Fibroblast of upper back skin (primary cell): ENCODE data around the gene EXD3.

Experiments
- DNase-seq: peaks from one replicate; pipeline ENCODE4 v3.0.0-alpha.2; 2013

The EXD3 gene

DNA sequence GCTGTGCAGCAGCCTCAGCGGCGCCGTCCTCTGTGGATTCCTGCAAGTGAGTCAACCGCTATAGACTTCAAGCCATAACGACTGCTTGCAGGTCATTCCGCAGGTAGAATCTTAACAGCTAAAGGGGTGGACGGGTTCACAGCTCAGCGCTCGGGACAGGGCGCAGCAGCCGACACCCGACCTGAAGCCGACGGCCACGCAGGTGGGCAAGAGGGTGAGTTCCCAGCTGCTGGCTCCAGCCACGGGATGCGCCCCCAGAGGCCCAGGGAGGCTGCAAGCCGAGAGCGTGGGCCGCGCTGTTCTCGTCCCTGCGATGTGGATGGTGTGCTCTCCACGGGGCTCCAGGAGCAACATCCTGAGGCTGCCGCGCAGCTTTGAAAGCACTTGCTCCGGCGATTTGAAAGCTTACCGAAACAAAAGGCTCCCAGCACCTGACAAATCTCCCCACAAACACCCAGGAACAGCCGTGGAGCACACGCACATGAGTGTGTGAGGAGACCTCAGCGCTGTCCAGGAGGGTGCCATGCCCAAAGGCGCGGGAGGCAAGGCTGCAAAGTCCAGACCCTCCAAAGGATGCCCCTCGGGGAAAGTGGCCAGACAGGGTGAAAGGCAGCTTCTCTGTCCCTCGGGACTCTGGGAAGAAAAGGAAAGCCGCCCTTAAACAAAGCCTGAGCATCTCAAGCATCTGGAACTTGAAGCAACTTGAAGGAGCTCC is 48.7 kb downstream of the EXD3 start:
- no peak for DNase-seq

DNA sequence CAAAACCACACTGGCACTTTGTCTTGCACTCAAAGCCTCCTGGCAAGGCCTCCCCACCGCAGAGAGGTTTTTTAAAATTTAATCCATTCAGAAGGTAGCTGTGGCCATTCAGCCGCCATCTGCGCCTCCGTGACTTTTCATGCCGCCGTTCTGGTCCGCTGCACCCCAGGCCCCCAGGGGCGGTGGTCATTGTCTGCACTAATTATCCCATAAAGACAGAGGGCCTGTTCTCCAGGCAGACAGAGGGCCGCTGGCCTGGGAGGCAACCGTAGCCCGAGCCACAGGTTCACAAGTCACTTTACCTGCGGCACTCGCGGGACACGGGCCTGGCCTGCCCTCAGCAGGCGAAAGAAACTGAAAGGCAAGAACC is 49.4 kb downstream of the EXD3 start:
- no peak for DNase-seq

DNA sequence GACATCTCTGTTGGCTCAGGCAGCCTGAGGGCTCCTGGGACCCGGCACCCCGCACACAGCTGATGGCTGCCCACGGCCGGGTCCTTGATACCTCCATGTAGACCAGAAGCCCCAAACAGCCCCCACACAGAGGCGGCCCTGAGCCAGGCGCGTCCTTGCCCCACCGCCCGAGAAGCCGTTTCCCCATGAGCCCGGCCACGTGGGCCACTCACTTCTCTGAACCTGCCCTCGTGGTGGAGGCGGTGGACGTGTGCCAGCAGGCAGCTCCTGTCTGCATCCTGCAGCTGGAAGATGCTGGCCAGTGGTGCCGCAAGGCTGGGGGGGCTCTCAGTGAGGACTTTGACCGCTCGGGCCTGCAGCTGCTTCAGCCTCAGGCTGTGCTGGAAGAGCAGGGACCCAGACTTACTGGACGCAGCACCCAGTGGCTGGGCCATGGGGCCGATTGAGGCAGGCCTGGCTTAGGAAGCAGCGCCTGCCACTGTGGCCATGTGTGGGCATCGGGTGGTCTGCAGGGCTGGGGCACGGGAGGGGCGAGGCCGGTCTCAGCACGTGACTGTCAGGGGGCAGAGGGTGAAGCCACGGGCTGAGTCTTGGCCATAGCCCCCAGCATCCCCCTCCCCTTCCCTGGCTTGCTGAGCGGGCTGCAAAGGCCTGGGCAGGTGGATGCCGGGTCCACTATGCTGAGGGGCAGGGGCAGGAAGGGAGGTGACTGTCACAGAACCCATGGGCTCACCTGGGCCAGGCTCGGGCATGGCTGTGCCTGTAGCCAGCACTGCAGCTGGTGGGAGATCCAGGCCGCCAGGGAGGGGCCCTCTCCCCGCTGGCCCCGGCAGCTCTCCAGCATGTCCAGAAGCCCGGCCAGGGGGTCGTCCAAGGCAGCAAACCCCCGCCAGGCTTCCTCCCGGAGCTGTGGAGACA is 50.0 kb downstream of the EXD3 start:
- no peak for DNase-seq

DNA sequence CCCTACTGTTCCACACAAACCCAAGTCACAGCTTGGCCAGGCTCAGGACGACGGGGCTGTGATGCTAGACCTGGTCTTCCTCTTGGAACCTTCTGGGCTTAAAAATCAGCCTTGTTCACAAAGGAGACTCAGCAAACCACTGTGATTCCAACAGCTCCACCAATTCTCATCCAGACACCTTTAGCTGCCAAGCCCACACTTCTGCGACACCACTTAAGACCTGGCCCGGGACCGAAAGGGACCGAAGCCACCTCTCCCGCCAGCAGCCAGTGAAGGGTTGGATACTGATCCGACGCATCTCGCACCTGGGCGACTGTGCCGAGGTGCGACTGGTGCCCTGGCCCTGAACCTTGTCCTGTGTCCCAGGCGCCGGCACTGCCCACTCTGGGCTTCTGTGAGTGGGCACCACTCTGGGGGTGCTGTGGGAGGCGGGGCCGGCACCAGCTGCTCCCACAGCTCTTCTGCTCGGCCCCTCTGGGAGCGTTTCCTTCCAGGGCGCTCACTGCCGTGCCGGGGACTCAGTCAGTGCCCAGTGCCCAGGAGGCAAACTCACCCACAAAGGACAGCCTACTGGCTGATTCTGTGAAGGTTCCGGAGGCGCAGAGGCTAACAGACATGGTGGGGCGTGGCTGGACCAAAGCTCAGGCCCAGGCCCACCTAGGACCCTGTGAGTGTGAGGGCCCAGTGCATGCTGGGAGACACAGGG is 50.9 kb downstream of the EXD3 start:
- no peak for DNase-seq

DNA sequence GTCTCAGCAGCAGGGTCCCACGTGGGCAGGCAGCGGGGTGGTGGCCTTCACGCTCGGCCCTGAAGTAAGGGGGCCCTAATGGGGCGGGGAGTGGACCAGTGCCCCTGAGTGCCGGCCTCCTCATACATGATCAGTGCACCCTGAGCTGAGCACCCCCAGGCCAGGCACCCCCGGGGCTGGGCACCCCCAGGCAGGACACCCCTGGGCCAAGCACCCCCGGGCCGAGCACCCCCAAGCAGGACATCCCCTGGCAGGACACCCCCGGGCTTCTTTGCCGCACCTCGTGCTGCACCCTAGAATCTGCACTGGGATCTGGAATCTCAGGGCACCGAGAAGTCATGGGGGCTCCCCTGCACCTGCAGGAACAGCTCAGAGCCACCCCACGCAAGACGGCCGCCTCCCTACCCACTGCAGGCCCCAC is 51.4 kb downstream of the EXD3 start:
- no peak for DNase-seq

DNA sequence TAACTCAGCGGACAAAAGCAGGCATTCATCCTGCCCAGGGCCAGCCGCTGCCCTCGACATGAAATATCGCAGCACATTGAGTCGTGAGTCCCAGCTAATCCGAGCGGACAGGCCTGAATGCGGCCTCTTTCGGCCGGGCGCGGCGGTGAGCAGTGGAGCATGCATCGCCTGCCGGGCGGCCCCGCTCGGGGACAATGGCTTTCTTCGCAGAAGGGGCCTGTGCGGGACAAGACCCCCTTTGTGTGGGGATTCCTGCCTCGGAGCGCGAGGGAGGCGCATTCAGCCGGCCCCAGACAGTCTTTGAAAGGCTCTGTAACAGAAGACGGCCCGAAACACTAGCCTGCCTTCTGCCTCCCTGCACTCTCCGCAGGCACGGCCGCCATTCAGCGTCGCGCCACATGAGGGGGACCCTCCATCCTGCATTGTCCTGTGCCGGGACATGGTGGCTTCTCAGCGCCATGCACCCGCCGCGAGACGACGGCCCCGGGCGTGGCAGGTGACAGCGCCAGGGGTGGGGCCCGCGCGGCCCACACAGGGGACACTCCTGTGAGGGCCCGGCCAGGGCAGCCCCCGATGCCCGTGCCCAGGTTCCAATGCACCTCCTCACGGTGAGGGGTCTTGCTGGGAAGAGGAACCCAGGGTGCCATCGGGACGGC is 52.0 kb downstream of the EXD3 start:
- no peak for DNase-seq

DNA sequence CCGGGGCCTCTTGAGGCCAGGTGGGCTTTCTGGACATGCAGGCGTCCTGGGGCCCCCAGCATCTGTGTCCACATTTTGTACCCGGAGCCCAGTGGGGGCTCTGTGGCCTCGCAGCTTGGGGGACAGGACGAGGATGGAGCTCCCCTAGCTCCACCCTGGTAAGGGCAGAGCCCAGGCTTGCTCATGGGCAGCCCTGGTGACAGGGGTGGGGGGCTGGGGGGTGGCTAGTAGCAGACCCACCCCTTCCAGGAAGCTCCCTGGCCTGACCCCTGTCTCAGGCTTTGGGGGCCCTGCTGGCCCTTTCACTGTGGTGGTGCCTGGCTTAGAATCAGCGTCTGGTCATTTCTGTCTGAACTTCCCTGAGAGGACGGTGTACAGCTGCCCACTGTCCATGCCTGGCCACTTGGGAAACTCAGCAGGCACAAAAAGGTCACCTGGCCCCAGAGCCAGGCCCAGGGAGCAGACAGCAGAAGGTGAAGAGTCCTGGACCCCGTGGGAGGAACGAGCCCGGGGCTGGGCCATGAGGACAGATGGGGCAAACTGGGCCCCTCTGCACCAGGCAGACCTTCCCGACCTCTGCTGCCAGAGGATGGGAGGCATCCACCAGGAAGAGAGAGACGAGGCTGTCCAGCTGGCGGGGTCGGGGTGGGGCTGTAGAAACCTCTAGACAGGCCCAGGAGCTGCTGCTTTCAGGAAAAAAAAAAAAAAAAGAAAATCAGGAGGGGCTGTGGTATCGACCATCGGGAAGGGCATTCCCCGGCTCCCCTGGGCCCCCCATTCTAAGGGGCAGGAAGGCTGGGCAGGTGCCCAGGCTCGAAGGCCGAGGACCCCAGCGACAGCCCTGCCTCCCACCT is 52.8 kb downstream of the EXD3 start:
- DNase-seq = no peak

DNA sequence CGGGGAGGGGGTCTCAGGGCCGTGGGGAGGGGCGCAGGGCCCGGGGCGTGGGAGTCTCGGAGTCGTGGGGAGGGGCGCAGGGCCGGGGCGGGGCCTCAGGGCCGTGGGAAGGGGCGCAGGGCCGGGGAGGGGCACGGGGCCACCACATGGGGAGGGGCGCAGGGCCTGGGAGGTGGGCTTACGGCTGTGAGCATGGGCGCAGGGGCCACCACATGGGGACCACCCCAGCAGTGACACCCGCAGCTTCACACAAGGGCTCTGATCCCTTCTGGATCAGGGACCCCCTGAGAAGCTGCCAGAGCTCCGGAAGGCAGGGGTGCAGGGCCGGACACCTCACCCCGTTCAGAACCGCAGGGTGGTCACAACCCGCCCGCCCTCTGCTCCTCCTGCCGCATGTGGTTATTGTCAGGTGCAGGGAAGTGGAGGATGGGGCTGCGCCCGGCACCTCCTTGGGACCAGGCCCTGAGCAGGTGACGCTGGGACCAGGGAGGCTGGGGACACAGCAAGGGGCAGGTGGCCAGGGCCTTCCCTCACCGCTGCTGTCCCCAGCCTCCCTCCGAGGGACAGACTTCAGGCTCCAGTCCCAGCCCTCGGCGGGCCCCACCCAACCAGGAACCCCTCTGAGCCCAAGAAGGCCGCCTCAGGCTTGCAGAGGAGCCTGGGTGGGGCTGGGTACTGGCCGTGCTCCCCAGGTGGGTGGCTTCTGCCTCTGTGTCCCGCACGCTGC is 53.7 kb downstream of the EXD3 start:
- DNase-seq = no peak

DNA sequence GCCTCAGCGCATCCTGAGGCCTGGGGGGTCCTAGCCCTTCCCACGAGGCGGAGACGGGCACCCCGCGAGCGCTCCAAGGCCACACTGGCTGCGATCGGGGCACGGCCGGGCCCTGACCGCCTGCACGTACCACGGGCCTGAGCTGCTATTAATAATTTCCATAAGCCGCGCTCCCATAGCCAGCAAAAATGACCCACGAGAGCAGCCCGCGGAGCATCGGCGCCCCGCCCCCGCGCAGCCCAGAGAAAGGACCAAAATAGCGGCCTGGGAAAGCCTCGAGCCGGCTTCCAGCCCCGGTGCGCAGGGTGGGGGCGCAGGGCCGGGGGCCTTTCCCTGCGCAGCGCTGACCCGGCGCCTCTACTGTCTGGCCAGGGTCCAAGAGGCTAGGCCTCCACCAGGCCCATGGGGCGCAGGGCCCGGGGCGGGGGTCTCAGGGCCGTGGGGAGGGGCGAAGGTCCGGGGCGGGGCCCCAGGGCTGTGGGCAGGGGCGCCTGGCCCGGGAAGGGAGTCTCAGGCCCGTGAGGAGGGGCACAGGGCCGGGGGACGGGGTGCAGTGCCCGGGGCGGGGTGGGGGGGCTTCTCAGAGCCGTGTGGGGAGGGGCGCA is 54.4 kb downstream of the EXD3 start:
- DNase-seq = no peak

DNA sequence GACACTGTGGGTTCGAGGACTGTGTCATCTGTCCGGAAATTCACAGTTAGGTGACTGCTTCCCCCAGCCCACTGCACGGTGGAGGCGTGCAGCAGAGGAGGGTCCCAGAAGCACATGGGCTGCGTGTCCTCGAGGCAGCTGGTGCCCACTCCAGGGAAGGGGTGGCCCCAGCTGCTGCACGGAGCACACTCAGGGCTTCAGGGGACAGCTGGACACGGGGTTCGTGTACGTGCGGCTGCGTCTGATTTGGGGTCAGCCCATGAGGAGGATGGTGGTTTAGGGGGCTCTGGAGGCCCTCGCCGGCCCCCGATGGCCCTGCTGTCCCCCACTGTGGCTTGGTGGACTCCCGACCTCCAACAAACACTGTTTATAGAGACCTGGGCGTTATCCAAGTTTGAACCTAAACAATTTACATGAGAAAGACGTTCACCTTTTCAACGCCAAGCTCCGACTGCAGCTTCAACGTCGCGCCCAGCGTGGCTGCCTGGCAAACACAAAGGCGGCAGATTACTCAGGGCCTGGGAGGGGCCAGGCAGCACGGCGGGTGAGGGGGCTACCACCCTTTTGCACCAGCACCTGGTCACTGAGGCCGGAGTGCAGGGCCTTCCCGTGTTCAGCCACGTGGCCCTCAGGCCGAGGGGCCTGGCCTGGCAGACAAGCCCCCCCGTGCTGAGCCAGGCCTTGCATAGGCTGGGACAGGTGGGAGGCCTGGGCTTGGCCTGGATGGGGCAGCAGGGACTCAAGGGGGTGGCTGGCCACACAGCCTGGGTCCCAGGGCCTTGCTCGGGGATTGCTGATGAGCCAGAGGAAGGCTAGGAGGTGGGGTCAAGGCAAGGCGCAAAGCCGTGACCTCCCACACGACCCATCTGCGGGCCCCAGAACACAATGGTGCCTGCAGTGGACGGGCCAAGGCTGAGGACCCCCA is 55.2 kb downstream of the EXD3 start:
- DNase-seq = no peak

DNA sequence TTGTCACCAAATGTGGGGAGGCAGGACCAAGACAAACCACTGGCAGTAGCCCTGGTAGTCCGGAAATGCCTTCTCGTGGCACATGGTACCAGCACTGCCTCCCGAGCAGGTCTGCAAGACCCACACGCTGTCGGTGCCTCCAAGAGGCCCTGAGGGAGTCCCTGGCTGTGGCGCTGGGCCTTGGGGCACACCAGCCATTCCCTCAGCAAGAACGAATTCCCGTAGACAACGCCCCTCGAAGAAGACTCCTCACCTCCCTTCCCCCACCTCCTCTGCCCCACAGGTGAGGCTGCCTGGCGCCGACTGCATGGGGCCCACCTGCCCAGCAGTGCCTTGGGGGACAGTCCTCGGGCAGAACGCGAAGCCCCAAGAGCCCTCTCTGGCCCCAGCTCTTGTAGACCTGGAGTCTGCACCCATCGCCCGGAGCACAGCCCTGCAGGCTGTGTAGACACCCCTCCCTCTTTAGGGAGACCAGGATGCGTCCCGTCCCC is 56.0 kb downstream of the EXD3 start:
- DNase-seq = no peak

DNA sequence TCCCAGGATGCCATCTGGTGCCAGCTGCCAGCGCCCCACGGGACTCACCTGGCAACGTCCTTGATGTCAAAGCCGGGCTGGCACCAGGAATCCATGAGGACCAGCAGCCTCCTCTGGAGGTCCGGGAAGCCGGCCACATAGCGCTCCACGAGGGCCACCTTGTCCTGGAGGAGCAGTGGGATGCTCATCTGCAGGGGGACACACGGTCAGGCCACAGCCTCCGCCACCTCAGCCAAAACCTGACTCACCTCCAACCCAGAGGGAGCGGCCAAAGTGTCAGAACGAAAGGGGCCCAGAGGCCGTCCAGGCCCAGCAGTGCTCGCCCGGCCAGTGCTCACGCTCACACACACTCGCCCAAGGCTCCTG is 56.5 kb downstream of the EXD3 start:
- DNase-seq = no peak

DNA sequence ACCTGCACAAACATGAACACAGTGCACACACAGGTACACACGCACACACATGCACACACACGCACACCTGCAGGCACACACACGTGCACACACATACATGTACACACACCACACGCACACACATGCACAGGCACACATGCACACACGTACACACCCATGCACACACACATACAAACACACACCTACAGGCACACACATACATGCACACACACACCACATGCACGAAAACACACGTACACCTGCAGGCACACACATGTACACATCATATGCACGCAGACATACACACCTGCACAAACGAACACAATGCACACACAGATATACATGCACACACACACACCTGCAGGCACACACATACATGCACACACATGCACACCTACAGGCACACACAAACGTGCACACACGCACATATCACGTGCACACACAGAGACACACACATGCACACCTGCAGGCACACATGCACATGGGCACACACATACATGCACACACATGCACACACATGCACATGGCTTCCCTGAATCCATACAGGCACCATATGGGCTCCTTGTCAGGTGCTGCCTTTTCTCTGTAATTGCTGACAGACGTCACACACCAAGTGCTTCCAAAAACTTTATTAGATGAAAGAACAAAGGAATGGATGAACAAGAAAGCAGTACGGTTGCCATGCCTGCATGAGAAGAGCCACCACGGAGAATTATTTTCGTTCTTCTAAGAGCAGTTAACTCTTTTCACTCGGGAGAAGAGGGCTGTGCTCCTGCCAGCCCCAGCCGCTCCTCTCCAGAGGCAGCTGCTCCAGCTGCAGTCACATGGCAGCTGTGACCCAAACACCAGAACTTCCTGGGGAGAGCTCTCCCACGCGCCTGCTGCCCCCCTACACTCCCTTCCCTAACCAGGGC is 57.2 kb downstream of the EXD3 start:
- DNase-seq = no peak

DNA sequence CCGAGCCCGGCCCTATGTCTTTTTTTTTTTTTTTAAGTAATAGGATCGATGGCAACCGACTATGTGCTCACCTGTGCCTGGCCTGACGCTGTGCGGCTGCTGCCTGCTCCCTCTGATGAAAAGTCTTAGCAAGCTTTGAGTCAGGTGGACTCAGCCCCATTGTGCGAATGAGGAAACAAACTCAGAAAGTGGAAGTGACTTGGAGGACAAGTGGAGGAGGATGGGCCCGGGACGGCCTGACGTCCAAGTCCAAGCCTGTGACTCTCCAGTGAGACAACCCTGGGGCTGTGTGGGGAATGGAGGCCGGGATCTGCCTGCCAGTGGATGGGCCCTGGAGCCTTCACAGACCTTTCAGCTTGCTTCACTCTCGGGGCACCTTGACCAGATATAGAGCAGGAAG is 57.9 kb downstream of the EXD3 start:
- DNase-seq = no peak

DNA sequence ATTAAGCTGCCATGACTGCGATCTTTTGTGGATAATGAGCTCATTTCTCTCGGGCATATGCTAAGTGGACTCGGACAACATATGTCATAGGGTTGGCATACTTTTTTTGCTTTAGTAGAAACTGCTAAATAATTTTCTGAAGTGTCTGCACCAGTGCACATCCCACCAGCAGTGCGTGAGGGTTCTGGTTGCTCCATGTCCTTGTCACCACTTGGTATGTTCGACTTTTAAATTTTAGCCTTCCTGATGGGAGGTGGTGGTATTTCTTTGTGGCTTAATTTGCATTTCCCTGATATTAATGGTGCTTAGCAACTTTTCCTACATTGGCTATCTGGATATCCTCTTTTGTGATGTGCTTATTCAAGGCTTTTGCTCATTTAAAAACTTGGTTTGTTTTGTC is 63.1 kb downstream of the EXD3 start:
- DNase-seq = no peak

DNA sequence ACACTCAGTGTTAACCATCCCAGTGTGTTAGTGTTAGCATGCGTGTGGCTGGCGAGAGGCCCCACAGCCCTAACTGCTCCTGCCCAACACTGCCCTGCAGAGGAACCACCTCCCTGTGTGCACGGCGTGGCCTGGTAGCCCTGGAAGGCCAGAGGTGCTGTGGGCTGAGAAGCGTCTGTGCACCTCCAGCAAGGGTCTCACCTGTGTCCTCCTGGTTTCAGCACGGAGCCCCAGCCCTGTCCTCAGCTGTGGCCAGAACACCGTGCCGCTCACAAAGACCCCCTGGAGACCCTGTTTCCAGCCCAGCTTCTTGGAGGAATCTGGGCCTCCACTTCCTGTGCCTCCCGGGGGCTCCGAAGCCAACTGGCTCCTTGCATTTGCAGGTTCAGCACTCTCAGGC is 64.8 kb downstream of the EXD3 start:
- no peak for DNase-seq

DNA sequence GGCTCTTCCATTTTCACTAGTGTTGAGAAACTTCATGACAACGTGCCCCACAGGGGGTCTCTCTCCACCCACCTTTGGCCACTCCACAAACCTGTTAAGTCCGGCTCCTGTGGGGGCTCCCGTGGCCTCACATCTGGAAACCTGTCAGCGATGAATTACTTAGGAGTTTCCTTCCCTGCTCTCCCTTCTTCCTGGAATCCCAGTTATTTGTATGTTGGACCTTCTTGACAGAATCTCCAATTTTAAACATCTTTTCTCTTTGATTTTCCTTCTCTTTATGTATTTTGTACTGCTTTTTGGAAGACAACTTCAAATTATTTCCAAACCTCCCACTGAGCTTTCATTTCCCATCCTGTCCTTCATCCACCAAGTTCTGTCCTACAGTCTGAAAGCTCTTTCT is 65.8 kb downstream of the EXD3 start:
- DNase-seq = no peak

DNA sequence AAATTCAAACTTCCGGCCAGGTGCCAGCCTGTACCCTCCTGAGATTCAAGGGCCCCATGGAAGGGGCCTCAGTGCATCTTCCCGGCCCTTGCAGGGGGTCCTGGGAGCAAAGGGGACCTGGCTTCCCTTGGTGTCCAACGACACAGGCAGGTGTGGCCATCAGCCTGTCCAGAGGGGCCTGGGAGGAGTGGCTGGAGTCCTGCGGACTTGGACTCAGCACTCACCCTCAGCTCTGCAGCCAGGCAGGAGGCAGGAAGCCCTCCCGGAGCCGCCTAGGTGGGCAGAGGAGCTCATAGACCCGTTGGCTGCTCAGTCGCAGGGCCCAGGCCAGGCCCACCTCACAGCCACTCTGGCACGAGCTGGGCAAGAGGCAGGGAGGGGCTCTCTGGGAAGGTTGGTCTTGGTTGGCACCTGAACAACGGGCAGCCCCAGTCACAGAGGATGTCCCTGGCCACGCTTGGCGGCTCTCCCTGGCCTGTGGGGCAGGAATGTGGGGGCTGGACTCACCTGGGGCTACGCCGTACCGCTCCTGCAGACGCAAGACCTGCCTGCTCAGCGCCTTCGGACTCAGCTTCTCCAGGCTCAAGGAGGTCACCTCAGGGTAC is 67.1 kb downstream of the EXD3 start:
- DNase-seq = no peak
